Natural killer cell (primary cell): ENCODE measurements around the gene FDPS. TPM values are rescaled to one million over a fixed set of nuclear protein-coding genes. Genes with fewer than 3 reads are reported as not detected.
"Not testable (repeated sequence)": the region's sequence is repeated elsewhere in the genome, so short reads cannot be mapped to it uniquely, and the experiment has no call there.

Experiments
- ATAC-seq, 3 donors: fragments of 150-1000 bp in 2 of 3; fragments of 200-7000 bp in 1 of 3; cut with Tn5 transposase; 1 replicate in 1 of 3; 2 replicates in 2 of 3; pipeline ENCODE4 v1.10.0; 2021; ENCODE audit warnings: mild to moderate bottlenecking in 2 of 3, moderate library complexity in 2 of 3
- DNase-seq, 2 donors: peaks; one replicate each; pipeline versions ENCODE4 v3.0.0 to v3.0.0-alpha.2; 2013 to 2021; ENCODE audit warnings: mixed read lengths in 1 of 2
- H3K27ac ChIP-seq: one replicate; pipeline ENCODE4 v1.5.1; 2013; ENCODE audit warnings: mild to moderate bottlenecking, low read length
- H3K27me3 ChIP-seq: one replicate; pipeline ENCODE4 v1.6.1; 2013; ENCODE audit warnings: low read length; ENCODE audit not compliant: control insufficient read depth, insufficient read depth
- H3K36me3 ChIP-seq: one replicate; pipeline ENCODE4 v1.6.1; 2013; ENCODE audit warnings: low read length; ENCODE audit not compliant: control insufficient read depth, insufficient read depth
- H3K4me1 ChIP-seq: one replicate; pipeline ENCODE4 v1.6.1; 2013; ENCODE audit warnings: low read length; ENCODE audit not compliant: control insufficient read depth, insufficient read depth
- H3K4me3 ChIP-seq: one replicate; pipeline ENCODE4 v1.5.1; 2013; ENCODE audit warnings: low read length
- H3K9me3 ChIP-seq: one replicate; pipeline ENCODE4 v1.6.1; 2013; ENCODE audit warnings: low read length; ENCODE audit not compliant: control insufficient read depth, insufficient read depth
- H3K27ac Mint-ChIP-seq, 2 donors: one replicate each; pipeline ENCODE4 v1.8.0; 2022; ENCODE audit warnings: mild to moderate bottlenecking in 2 of 2, mixed read lengths in 2 of 2, moderate library complexity in 1 of 2
- H3K27me3 Mint-ChIP-seq, 2 donors: one replicate each; pipeline ENCODE4 v1.8.0; 2022; ENCODE audit warnings: low read depth in 2 of 2, mixed read lengths in 2 of 2
- H3K36me3 Mint-ChIP-seq: one replicate; pipeline ENCODE4 v1.8.0; 2022; ENCODE audit warnings: mixed read lengths
- H3K4me1 Mint-ChIP-seq, 2 donors: one replicate each; pipeline ENCODE4 v1.8.0; 2022; ENCODE audit warnings: mixed read lengths in 2 of 2
- H3K4me3 Mint-ChIP-seq: one replicate; pipeline ENCODE4 v1.8.0; 2022; ENCODE audit warnings: mild to moderate bottlenecking, moderate library complexity, mixed read lengths
- H3K9me3 Mint-ChIP-seq, 2 donors: one replicate each; pipeline ENCODE4 v1.8.0; 2022; ENCODE audit warnings: mixed read lengths in 2 of 2
- WGBS: methylation state at CpG from one replicate; pipeline ENCODE4 v1.1.7; 2013; ENCODE audit warnings: missing lambda C conversion rate; ENCODE audit not compliant: insufficient coverage; 5-methylcytosine and 5-hydroxymethylcytosine counted together
- intact Hi-C: fragments of 100-400 bp; cut with micrococcal nuclease; formaldehyde crosslinking; loops from one replicate; pipeline ENCODE4 v1.14.2; 2022
- total RNA-seq, 4 donors: library from RNA; stranded (reverse); fragments of 120-200 nt in 1 of 4; gene quantifications; one replicate each; pipeline versions ENCODE4 v1.2.3 to v1.2.4, GENCODE V29; 2013 to 2022
- TF ChIP-seq, protein P1 (sequence below): fragments of 200-600 bp; IDR thresholded peaks from one replicate; pipeline ENCODE4 v1.8.0; 2022; ENCODE audit warnings: antibody characterized with exemption

Gene FDPS
- total RNA-seq, 3 donors from 2014 or later (not counting 1 experiment from before 2014, with no cell fraction given) = 105 to 110 (median 105) TPM

DNA sequence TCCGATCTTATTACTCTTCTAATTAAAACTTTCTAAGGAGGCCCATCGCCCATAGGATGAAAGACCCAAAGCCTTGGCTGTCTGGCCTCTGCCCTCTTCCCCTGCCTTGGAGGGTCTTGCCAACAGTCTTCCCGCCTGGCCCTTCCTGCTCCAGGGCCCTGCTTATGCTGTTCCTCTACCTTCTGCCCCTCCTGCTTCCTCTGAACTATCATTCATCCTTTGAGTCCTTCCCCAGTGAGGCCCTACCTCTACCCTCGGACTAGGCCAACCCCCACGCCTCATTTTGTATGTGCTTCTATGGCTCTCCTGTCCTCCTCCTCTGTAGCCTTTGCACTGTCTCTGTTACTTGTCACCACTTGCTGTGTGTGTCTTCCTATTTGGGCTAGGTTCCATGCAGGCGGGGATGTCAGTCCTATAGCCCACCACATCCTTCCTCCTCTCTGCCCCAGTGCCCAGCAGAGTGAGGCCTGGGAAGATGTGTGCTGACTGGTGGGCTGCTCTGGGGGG is 17.4 kb downstream of the FDPS start:
- 93% methylated on average over 5 of the region's 6 CpGs for WGBS
- H3K9me3 Mint-ChIP-seq = no peaks in the 10 kb centered on the region
- Histone ChIP-seq H3K4me3 (no peak overlapping the region), H3K4me1 (peaks cover 29% of the 10 kb centered on the region), H3K9me3 (no peaks in the 10 kb centered on the region), H3K27me3 (no peaks in the 10 kb centered on the region), H3K36me3 (peaks cover 6% of the 10 kb centered on the region), H3K27ac (no peak overlapping the region)
- TF ChIP-seq, protein P1, sequence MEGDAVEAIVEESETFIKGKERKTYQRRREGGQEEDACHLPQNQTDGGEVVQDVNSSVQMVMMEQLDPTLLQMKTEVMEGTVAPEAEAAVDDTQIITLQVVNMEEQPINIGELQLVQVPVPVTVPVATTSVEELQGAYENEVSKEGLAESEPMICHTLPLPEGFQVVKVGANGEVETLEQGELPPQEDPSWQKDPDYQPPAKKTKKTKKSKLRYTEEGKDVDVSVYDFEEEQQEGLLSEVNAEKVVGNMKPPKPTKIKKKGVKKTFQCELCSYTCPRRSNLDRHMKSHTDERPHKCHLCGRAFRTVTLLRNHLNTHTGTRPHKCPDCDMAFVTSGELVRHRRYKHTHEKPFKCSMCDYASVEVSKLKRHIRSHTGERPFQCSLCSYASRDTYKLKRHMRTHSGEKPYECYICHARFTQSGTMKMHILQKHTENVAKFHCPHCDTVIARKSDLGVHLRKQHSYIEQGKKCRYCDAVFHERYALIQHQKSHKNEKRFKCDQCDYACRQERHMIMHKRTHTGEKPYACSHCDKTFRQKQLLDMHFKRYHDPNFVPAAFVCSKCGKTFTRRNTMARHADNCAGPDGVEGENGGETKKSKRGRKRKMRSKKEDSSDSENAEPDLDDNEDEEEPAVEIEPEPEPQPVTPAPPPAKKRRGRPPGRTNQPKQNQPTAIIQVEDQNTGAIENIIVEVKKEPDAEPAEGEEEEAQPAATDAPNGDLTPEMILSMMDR = no peak
- H3K4me3 Mint-ChIP-seq = peak overlapping the region; percentile 67
- H3K4me1 Mint-ChIP-seq = peaks cover 8 to 33% of the 10 kb centered on the region in 2 donors
- H3K36me3 Mint-ChIP-seq = no peaks in the 10 kb centered on the region
- ATAC-seq (no peak), DNase-seq (peak in 1 of 2 donors; percentile 38)
- intact Hi-C loops = no loop called here
- H3K27me3 Mint-ChIP-seq = no peaks in the 10 kb centered on the region
- H3K27ac Mint-ChIP-seq = peak overlapping the region; percentile 31 to 74

DNA sequence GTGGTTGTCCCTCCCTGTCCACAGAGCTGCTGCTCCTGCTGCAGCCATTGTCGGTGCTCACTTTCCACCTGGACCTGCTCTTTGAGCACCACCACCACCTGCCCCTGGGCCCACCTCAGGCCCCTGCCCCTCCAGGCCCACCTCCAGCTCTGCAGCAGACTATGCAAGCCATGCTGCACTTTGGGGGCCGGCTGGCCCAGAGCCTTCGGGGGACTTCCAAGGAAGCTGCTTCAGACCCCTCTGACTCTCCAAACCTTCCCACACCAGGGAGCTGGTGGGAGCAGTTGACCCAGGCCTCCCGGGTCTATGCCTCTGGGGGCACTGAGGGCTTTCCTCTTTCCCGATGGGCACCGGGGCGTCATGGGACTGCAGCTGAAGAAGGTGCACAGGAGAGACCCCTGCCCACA is 18.0 kb downstream of the FDPS start:
- Mint-ChIP-seq H3K4me1 (peaks cover 7 to 27% of the 10 kb centered on the region in 2 donors), H3K4me3 (peak overlapping the region; percentile 42), H3K27ac (peak overlapping the region; percentile 31 to 74), H3K27me3 (no peaks in the 10 kb centered on the region), H3K9me3 (no peaks in the 10 kb centered on the region), H3K36me3 (no peaks in the 10 kb centered on the region)
- 97% methylated on average over 7 of the region's 7 CpGs for WGBS
- no peak overlapping the region for H3K27ac ChIP-seq
- intact Hi-C loops = no loop called here
- H3K4me1 ChIP-seq = peaks cover 23% of the 10 kb centered on the region
- TF ChIP-seq, protein P1 = no peak
- no peaks in the 10 kb centered on the region for H3K27me3 ChIP-seq
- peaks cover 8% of the 10 kb centered on the region for H3K36me3 ChIP-seq
- no peak overlapping the region for H3K4me3 ChIP-seq
- no peaks in the 10 kb centered on the region for H3K9me3 ChIP-seq
- ATAC-seq = no peak
- no peak for DNase-seq

DNA sequence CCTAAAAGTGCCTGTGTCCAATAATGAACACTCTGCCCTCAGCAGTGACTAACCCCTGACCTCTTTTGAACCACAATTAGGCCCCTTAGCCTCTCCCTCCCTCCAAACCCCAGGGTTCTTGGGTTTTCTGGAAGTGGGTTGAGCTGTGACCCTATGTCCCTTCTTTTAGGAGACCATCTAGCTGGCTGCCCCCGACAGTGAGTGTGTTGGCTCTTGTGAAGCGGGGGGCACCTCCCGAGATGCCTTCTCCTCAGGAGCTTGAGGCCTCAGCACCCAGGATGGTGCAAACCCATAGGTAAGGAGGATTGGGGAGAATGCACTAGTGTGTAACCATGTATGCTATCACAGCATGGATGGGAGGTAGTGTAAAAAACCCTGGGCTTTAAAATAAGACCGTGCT is 19.3 kb downstream of the FDPS start:
- Histone ChIP-seq H3K4me1 (peaks cover 12% of the 10 kb centered on the region), H3K36me3 (peaks cover 8% of the 10 kb centered on the region), H3K4me3 (no peak overlapping the region), H3K27ac (no peak overlapping the region), H3K27me3 (no peaks in the 10 kb centered on the region), H3K9me3 (no peaks in the 10 kb centered on the region)
- Mint-ChIP-seq H3K27ac (no peak overlapping the region), H3K4me3 (no peak overlapping the region), H3K36me3 (no peaks in the 10 kb centered on the region), H3K27me3 (no peaks in the 10 kb centered on the region), H3K4me1 (peaks cover 7 to 24% of the 10 kb centered on the region in 2 donors), H3K9me3 (no peaks in the 10 kb centered on the region)
- whole genome bisulfite sequencing = 93% methylated on average over 4 of the region's 4 CpGs
- ATAC-seq (no peak), DNase-seq (no peak)
- TF ChIP-seq, protein P1 = no peak
- intact Hi-C loops = no loop called here

DNA sequence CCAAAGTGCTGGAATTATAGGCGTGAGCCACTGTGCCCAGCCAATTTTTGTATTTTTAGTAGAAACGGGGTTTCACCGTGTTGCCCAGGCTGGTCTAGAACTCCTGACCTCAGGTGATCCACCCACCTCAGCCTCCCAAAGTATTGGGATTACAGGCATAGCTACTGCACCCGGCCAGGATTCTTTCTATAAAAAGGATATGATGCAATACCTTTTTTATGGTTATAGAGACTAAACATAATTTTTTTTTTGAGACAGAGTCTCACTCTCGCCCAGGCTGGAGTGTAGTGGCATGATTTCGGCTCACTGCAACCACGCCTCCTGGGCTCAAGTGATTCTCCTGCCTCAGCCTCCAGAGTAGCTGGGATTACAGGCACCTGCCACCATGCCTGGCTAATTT is 20.2 kb downstream of the FDPS start:
- DNase-seq, ATAC-seq, H3K27me3 ChIP-seq, H3K27me3 Mint-ChIP-seq, H3K4me3 ChIP-seq, H3K36me3 Mint-ChIP-seq, H3K27ac Mint-ChIP-seq, H3K9me3 Mint-ChIP-seq, H3K27ac ChIP-seq, H3K4me3 Mint-ChIP-seq, intact Hi-C loops, H3K9me3 ChIP-seq: not testable (repeated sequence)
- peaks cover 7 to 24% of the 10 kb centered on the region in 2 donors for H3K4me1 Mint-ChIP-seq
- Histone ChIP-seq H3K36me3 (peaks cover 11% of the 10 kb centered on the region), H3K4me1 (peaks cover 12% of the 10 kb centered on the region)
- WGBS = 95% methylated on average over 6 of the region's 7 CpGs
